Measurements from ENCODE around the gene S100A1.
"Not testable (repeated sequence)": the region's sequence is repeated elsewhere in the genome, so short reads cannot be mapped to it uniquely, and the experiment has no call there.

The S100A1 gene

DNA sequence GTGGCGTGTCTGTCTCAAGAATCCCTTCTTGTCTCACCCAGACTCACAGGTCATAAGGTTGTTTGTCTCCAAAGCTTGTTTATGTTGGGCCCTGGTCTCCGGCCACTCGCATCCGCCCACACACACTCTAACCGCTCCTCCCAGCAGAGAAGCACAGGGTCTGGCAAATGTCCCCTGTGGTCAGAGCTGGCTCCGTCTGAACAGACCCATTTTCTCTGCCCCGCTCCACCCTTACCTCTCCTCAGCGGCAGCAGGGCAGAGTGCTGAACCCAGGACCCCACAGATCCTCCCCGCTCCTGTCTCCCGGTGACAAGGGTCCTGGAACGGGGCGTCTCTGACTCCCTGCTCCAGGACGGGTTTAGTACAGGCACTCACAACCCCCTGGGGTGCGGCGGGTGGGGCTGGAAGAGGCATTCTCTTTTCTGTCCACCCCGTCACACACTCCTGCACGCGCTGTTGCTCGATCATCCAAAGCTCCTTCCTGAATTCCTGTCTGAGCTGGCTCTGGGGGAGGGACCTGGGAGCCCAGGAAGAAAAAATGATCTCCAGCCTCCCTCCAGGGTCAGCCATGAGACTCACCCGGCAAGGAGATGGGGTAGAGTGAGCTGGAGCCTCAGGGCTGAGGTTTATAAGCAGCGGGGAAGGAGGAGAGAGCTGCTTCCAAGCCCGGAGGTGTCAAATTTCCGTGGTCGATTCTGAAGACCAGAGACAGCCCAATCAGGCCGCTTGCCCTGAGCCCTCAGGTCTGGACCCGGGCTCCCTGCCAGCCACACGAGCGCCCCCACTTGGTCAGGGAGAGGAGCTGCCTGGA, 1.1 kb upstream of the S100A1 start, which contains the start of gene S100A13:
Gene S100A13, minus strand, starts transcription at position 602 of the 811 bp plus-strand sequence. CDS start 1,033 bp downstream, outside the sequence.
- no peak within 1 kb of the TSS for H3K4me3 ChIP-seq (ENCODE audit: low read length)
- DNase-seq (ENCODE audit: low read depth, low spot score): no peak

DNA sequence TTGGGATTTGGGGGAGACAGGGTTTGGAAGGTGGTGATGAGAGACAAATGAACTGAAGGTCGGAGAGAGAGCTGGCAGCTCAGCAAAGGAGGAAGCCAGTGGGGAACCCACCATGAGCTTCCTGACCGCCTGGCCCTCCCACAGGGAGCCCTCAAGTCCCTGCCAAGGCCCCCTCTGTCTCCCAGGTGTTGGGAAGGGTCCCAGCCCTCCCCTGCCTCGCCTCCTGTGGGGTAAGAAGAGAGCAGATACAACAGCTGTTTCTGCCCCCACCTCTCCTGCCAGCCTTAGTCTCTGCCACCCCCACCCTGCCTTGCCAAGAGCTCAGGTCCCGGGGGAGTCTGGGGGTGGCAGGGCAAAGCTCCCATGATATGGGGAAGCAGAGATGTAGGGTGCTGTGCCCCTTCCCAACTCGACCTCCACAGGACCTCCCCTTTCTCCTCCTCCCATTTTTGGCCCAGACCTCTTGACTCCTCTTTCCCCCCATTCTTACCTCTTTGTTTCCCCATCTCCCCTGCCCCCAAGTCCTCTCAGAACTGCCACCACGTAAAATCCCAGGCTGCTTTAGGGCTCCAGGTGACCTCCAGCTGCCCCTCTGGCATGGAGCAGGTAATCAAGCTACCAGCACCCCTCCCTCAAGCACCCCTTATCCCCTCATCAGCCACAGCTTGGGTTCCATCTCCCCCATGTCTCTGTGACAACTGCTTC, 556 bp downstream of the S100A1 start:
- no peak overlapping the region for H3K4me3 ChIP-seq (ENCODE audit: low read length)
- no peak for DNase-seq (ENCODE audit: low read depth, low spot score)

DNA sequence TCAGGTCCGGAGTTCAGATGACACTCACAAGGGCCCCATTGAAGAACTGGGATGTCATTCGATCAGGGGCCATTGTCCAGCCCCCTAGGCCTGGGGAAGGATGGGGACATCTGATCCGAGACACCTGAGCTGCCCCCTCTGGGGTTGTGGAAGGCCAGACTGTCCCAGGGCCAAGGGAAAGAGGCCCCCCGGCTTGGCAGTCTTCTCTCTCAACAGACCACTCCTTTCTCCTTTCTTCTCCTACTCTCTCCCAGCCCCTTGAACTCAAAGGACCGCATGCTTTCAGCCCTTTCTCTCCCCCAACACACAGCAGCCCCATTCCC, 1.1 kb downstream of the S100A1 start:
- H3K4me3 ChIP-seq (ENCODE audit: low read length): no peak overlapping the region
- DNase-seq (ENCODE audit: low read depth, low spot score): no peak

DNA sequence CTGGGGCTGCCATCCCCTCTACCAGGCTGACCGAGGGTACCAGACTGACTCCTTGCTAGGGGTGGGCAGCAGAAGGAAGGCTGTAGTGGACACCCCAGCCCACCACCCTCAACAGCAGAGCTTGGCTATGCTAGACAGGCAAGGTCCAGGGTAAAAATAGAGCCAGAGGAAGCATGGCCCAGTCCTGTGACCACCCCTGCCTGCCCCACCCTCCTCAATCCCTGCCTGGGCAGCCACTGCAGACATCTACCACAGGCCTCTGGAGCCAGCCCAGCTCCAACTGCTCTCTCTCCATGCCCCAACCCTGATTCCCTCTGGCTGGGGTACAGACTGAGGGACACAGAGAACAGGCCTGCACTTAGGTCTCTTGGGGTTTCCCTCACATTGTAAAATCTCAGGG, 1.7 kb downstream of the S100A1 start:
- no peak overlapping the region for H3K4me3 ChIP-seq (ENCODE audit: low read length)
- no peak for DNase-seq (ENCODE audit: low read depth, low spot score)

DNA sequence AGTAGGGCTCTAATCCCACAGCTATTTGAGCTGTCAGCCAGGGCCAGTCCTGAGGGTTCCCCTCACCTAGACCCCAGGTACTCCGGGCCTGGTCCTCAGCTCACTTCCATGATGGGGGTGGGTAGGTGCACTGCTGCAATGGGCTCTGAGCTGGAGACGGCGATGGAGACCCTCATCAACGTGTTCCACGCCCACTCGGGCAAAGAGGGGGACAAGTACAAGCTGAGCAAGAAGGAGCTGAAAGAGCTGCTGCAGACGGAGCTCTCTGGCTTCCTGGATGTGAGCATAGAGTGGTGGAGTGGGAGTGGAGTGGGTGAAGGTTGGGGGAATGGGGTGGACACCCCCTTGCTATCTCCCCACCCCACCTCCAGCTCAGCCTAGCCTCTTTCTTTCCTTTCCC, 2.1 kb downstream of the S100A1 start:
- no peak overlapping the region for H3K4me3 ChIP-seq (ENCODE audit: low read length)

GRCh38 chr1:153631047-153632022, 3.1 kb downstream of the S100A1 start:
- H3K4me3 ChIP-seq (ENCODE audit: low read length): no peak overlapping the region
- no peak for DNase-seq (ENCODE audit: low read depth, low spot score)

More for the DNA sequence above, 2.1 kb downstream of the S100A1 start:
- DNase-seq (ENCODE audit: low read depth, low spot score): no peak

DNA sequence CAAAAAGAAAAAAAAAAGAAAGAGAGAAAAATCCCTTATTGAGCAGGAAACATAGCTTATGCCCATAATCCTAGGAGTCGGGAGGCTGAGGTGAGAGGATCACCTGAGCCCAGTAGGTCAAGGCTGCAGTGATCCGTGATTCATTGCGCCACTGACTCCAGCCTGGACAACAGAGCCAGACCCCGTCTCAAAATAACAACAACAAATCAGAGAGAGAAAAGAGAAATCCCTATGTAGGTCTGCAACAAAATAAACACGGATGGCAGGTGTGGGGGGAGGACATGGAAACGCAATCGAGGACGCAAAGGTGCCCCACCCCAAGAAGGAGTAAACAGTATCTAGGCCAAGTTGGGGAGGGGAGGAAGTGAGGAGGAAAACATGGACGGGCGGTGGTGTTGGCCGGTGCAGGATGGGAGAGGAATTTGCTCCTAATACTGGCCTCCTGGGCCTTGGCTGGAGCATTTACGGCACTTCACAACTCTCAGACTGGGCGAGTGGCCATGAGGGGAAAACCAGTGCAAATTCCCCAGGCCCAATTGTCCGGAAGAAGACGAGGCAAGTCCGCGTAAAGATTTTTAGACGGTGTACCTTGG, 5.0 kb downstream of the S100A1 start:
- DNase-seq (ENCODE audit: low read depth, low spot score): no peak
- peak overlapping the region; percentile 10 for H3K4me3 ChIP-seq (ENCODE audit: low read length)

- DNase-seq (ENCODE audit: low read depth, low spot score): peak; percentile 98
- peak within 1 kb of the TSS; percentile 97 for H3K4me3 ChIP-seq (ENCODE audit: low read length)
Observed at GRCh38 chr1:153633754-153634665, 5.8 kb downstream of the S100A1 start, which contains the start of gene CHTOP. TSS of gene CHTOP (plus strand) at chr1:153634066. CDS start at chr1:153636589, 2,523 bp downstream.

GRCh38 chr1:153635872-153636271, 7.6 kb downstream of the S100A1 start:
- H3K4me3 ChIP-seq (ENCODE audit: low read length): no peak overlapping the region
- no peak for DNase-seq (ENCODE audit: low read depth, low spot score)

GRCh38 chr1:153636312-153636711, 8.1 kb downstream of the S100A1 start:
- DNase-seq (ENCODE audit: low read depth, low spot score): no peak
- no peak overlapping the region for H3K4me3 ChIP-seq (ENCODE audit: low read length)

GRCh38 chr1:153638261-153638660, 10.0 kb downstream of the S100A1 start:
- H3K4me3 ChIP-seq (ENCODE audit: low read length): no peak overlapping the region
- no peak for DNase-seq (ENCODE audit: low read depth, low spot score)

GRCh38 chr1:153639280-153639679, 11.0 kb downstream of the S100A1 start:
- DNase-seq (ENCODE audit: low read depth, low spot score): no peak
- H3K4me3 ChIP-seq (ENCODE audit: low read length): no peak overlapping the region

- not testable (repeated sequence) for H3K4me3 ChIP-seq (ENCODE audit: low read length); DNase-seq (ENCODE audit: low read depth, low spot score)
Observed at GRCh38 chr1:153640213-153640612, 12.0 kb downstream of the S100A1 start.

- no peak overlapping the region for H3K4me3 ChIP-seq (ENCODE audit: low read length)
- DNase-seq (ENCODE audit: low read depth, low spot score): no peak
Observed at GRCh38 chr1:153640861-153641260, 12.6 kb downstream of the S100A1 start.

GRCh38 chr1:153642161-153642560, 13.9 kb downstream of the S100A1 start:
- no peak for DNase-seq (ENCODE audit: low read depth, low spot score)
- no peak overlapping the region for H3K4me3 ChIP-seq (ENCODE audit: low read length)

GRCh38 chr1:153643100-153643499, 14.9 kb downstream of the S100A1 start:
- no peak overlapping the region for H3K4me3 ChIP-seq (ENCODE audit: low read length)
- no peak for DNase-seq (ENCODE audit: low read depth, low spot score)

GRCh38 chr1:153643816-153644215, 15.6 kb downstream of the S100A1 start:
- no peak overlapping the region for H3K4me3 ChIP-seq (ENCODE audit: low read length)
- no peak for DNase-seq (ENCODE audit: low read depth, low spot score)

All from Jurkat, Clone E6-1 (cell line).